Esophagus muscularis mucosa (tissue), 4 donors: ENCODE data around the gene SLC12A8.

Experiments used
- EP300 ChIP-seq: sonication (generic); formaldehyde crosslinking; IDR thresholded peaks from one replicate; pipeline ENCODE4 v1.6.1; 2017; ENCODE audit warnings: antibody characterized with exemption
- POLR2A ChIP-seq: fragments of 450-650 bp; IDR thresholded peaks from one replicate; pipeline ENCODE4 v1.6.1; 2017; ENCODE audit warnings: antibody characterized with exemption, moderate library complexity, mild to moderate bottlenecking, low read depth
- POLR2AphosphoS5 ChIP-seq, 2 donors: sonication (generic); formaldehyde crosslinking; IDR thresholded peaks; one replicate each; pipeline ENCODE4 v1.6.1; 2017; ENCODE audit warnings: antibody characterized with exemption in 2 of 2
- TF ChIP-seq, protein P1 (sequence below), 3 experiments: fragments of 200-600 bp in 2 of 3; fragments of 450-650 bp in 1 of 3; sonication (generic) in 2 of 3; IDR thresholded peaks; one replicate each; pipeline ENCODE4 v1.5.1; 2017 to 2019; ENCODE audit warnings: antibody characterized with exemption in 3 of 3, mild to moderate bottlenecking in 2 of 3, moderate library complexity in 1 of 3

GRCh38 chr3:125134952-125135351 is 77.6 kb downstream of the SLC12A8 start:
- TF ChIP-seq, protein P1, sequence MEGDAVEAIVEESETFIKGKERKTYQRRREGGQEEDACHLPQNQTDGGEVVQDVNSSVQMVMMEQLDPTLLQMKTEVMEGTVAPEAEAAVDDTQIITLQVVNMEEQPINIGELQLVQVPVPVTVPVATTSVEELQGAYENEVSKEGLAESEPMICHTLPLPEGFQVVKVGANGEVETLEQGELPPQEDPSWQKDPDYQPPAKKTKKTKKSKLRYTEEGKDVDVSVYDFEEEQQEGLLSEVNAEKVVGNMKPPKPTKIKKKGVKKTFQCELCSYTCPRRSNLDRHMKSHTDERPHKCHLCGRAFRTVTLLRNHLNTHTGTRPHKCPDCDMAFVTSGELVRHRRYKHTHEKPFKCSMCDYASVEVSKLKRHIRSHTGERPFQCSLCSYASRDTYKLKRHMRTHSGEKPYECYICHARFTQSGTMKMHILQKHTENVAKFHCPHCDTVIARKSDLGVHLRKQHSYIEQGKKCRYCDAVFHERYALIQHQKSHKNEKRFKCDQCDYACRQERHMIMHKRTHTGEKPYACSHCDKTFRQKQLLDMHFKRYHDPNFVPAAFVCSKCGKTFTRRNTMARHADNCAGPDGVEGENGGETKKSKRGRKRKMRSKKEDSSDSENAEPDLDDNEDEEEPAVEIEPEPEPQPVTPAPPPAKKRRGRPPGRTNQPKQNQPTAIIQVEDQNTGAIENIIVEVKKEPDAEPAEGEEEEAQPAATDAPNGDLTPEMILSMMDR (IDR thresholded peaks at IDR 0.05) = no peak
- TF ChIP-seq POLR2A = no peak
- no peak for TF ChIP-seq POLR2AphosphoS5 (IDR thresholded peaks at IDR 0.05)
- TF ChIP-seq EP300 = no peak
